ENCODE results near the gene MAP2.

- TF ChIP-seq SP2 (IDR thresholded peaks at IDR 0.05; ENCODE audit: low read length) (no peak), GABPA (IDR thresholded peaks at IDR 0.05; ENCODE audit: borderline replicate concordance, insufficient read depth, low read length) (no peak), TEAD4 (IDR thresholded peaks at IDR 0.05; ENCODE audit: low read depth, low read length) (no peak), POLR2AphosphoS5 (IDR thresholded peaks at IDR 0.05; ENCODE audit: low read depth, low read length) (no peak)
- TF ChIP-seq, protein P1, sequence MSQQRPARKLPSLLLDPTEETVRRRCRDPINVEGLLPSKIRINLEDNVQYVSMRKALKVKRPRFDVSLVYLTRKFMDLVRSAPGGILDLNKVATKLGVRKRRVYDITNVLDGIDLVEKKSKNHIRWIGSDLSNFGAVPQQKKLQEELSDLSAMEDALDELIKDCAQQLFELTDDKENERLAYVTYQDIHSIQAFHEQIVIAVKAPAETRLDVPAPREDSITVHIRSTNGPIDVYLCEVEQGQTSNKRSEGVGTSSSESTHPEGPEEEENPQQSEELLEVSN (IDR thresholded peaks at IDR 0.05), result no peak
- TF ChIP-seq, protein P2, sequence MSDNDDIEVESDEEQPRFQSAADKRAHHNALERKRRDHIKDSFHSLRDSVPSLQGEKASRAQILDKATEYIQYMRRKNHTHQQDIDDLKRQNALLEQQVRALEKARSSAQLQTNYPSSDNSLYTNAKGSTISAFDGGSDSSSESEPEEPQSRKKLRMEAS (IDR thresholded peaks at IDR 0.05), result no peak
- TF ChIP-seq, protein P3, sequence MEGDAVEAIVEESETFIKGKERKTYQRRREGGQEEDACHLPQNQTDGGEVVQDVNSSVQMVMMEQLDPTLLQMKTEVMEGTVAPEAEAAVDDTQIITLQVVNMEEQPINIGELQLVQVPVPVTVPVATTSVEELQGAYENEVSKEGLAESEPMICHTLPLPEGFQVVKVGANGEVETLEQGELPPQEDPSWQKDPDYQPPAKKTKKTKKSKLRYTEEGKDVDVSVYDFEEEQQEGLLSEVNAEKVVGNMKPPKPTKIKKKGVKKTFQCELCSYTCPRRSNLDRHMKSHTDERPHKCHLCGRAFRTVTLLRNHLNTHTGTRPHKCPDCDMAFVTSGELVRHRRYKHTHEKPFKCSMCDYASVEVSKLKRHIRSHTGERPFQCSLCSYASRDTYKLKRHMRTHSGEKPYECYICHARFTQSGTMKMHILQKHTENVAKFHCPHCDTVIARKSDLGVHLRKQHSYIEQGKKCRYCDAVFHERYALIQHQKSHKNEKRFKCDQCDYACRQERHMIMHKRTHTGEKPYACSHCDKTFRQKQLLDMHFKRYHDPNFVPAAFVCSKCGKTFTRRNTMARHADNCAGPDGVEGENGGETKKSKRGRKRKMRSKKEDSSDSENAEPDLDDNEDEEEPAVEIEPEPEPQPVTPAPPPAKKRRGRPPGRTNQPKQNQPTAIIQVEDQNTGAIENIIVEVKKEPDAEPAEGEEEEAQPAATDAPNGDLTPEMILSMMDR (IDR thresholded peaks at IDR 0.05; ENCODE audit: control extremely low read depth in 1 of 3, insufficient read depth in 1 of 3, low read depth in 1 of 3, low read length in 3 of 3), result no peak
These were observed 25.4 kb upstream of the MAP2 start for GRCh38 chr2:209398463-209398862.

All from H1 (cell line).